Endodermal cell (in vitro differentiated cells): ENCODE results near the gene HOXC9. TPM values are rescaled to one million over a fixed set of nuclear protein-coding genes. Genes with fewer than 3 reads are reported as not detected.

Experiments used
- DNase-seq: peaks from one replicate; pipeline ENCODE4 v3.0.0-alpha.2; 2017
- H3K27ac ChIP-seq: 2 replicates; pipeline ENCODE4 v1.5.1; 2013; ENCODE audit warnings: mild to moderate bottlenecking, low read depth, low read length, moderate library complexity
- H3K27me3 ChIP-seq: 2 replicates; pipeline ENCODE4 v1.6.1; 2013; ENCODE audit warnings: mild to moderate bottlenecking, low read length, moderate library complexity; ENCODE audit not compliant: insufficient read depth, control insufficient read depth, poor library complexity, severe bottlenecking
- H3K36me3 ChIP-seq: 2 replicates; pipeline ENCODE4 v1.7.0; 2013; ENCODE audit warnings: mild to moderate bottlenecking, low read length, moderate library complexity; ENCODE audit not compliant: control insufficient read depth, insufficient read depth
- H3K4me1 ChIP-seq: one replicate; pipeline ENCODE4 v1.7.0; 2013; ENCODE audit warnings: low read length; ENCODE audit not compliant: control insufficient read depth, insufficient read depth
- H3K4me3 ChIP-seq: 2 replicates; pipeline ENCODE4 v1.5.1; 2013; ENCODE audit warnings: mild to moderate bottlenecking, low read length, moderate library complexity
- H3K9ac ChIP-seq: 2 replicates; pipeline ENCODE4 v1.6.1; 2013; ENCODE audit warnings: mild to moderate bottlenecking, low read length, moderate library complexity; ENCODE audit not compliant: poor library complexity, severe bottlenecking; ENCODE audit errors: extremely low read depth
- H3K9me3 ChIP-seq: 2 replicates; pipeline ENCODE4 v1.6.1; 2013; ENCODE audit warnings: mild to moderate bottlenecking, low read length, moderate library complexity; ENCODE audit not compliant: control insufficient read depth
- H3K27ac Mint-ChIP-seq: 2 replicates; pipeline ENCODE4 v1.8.0; 2020; ENCODE audit warnings: mixed read lengths
- H3K27me3 Mint-ChIP-seq: 2 replicates; pipeline ENCODE4 v1.8.0; 2021; ENCODE audit warnings: mild to moderate bottlenecking, mixed read lengths; ENCODE audit not compliant: insufficient read depth
- H3K36me3 Mint-ChIP-seq: 2 replicates; pipeline ENCODE4 v1.8.0; 2020; ENCODE audit warnings: low read depth, mixed read lengths
- H3K4me1 Mint-ChIP-seq: 2 replicates; pipeline ENCODE4 v1.8.0; 2020; ENCODE audit warnings: mixed read lengths
- H3K4me3 Mint-ChIP-seq: 2 replicates; pipeline ENCODE4 v1.8.0; 2020; ENCODE audit warnings: mild to moderate bottlenecking, moderate library complexity, mixed read lengths
- H3K9me3 Mint-ChIP-seq: 2 replicates; pipeline ENCODE4 v1.8.0; 2020; ENCODE audit warnings: mild to moderate bottlenecking, mixed read lengths
- WGBS, 2 experiments: methylation state at CpG; one replicate each; pipeline versions ENCODE4 v1.1.5 to v1.1.7; 2013; ENCODE audit warnings: missing lambda C conversion rate in 2 of 2, mixed read lengths in 1 of 2; ENCODE audit not compliant: insufficient coverage in 1 of 2, insufficient read length in 1 of 2; 5-methylcytosine and 5-hydroxymethylcytosine counted together
- total RNA-seq, 2 donors: library from RNA; stranded (reverse); fragmentation: NEBNext Ultra II Directional in 1 of 2; extraction: Animal tissue kit (Norgen Biotek cat#: 25700) in 1 of 2; gene quantifications; 2 replicates in 1 of 2; 3 replicates in 1 of 2; pipeline ENCODE4 v1.2.1, GENCODE V29; 2021
- TF ChIP-seq, protein P1 (sequence below): fragments of 200-600 bp; sonication (generic); conservative IDR thresholded peaks from 2 replicates; pipeline ENCODE4 v1.5.0; 2021; ENCODE audit warnings: antibody characterized with exemption, mild to moderate bottlenecking

The HOXC9 gene
- total RNA-seq, 2 donors from 2014 or later = not detected

DNA sequence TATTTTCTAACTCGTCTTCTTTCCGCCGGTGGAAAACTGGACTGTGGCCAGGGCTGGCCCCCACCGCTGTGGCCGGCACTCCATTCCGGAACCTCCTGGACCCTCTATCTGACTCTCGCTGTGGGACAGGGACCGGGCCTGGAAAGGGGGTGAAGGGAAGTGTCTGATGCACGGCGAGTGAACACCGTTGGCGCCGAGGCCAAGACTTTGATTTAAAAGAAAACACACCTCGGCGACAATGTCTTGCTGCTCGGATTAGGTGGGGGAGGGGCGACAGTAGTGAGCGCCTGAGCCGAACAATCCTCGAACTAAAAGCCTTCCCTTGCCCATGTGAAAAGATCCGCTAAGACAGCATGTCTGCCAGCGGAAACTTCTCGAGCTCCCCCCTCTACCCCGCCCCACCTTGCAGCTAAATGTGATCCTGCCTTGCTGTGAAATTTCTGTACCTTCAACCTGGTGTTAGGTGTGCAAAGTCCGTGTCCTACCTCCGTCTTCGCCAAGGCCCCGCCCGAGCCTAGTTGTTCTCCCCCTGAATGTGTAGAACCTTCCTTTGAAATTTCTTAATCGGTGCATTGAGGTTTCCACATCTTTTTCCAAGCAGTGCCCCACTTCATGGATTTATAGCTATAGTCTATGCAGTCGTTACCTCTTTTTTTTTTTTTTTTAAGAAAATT lies 24.3 kb upstream of the HOXC9 start:
- no peak overlapping the region for H3K4me3 ChIP-seq
- H3K36me3 ChIP-seq = no peaks in the 10 kb centered on the region
- Mint-ChIP-seq H3K36me3 (no peaks in the 10 kb centered on the region), H3K27me3 (peaks cover 100% of the 10 kb centered on the region), H3K27ac (no peak overlapping the region), H3K4me1 (peaks cover 15% of the 10 kb centered on the region), H3K9me3 (peaks cover 17% of the 10 kb centered on the region), H3K4me3 (peak overlapping the region; percentile 33)
- peaks cover 100% of the 10 kb centered on the region for H3K27me3 ChIP-seq
- peaks cover 7% of the 10 kb centered on the region for H3K9me3 ChIP-seq
- WGBS, 2 experiments = 11 to 15% methylated on average over 9 to 31 of the region's 31 CpGs
- no peak overlapping the region for H3K27ac ChIP-seq
- DNase-seq = peak; percentile 85
- TF ChIP-seq, protein P1, sequence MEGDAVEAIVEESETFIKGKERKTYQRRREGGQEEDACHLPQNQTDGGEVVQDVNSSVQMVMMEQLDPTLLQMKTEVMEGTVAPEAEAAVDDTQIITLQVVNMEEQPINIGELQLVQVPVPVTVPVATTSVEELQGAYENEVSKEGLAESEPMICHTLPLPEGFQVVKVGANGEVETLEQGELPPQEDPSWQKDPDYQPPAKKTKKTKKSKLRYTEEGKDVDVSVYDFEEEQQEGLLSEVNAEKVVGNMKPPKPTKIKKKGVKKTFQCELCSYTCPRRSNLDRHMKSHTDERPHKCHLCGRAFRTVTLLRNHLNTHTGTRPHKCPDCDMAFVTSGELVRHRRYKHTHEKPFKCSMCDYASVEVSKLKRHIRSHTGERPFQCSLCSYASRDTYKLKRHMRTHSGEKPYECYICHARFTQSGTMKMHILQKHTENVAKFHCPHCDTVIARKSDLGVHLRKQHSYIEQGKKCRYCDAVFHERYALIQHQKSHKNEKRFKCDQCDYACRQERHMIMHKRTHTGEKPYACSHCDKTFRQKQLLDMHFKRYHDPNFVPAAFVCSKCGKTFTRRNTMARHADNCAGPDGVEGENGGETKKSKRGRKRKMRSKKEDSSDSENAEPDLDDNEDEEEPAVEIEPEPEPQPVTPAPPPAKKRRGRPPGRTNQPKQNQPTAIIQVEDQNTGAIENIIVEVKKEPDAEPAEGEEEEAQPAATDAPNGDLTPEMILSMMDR = no peak
- no peak overlapping the region for H3K9ac ChIP-seq
- no peaks in the 10 kb centered on the region for H3K4me1 ChIP-seq

DNA sequence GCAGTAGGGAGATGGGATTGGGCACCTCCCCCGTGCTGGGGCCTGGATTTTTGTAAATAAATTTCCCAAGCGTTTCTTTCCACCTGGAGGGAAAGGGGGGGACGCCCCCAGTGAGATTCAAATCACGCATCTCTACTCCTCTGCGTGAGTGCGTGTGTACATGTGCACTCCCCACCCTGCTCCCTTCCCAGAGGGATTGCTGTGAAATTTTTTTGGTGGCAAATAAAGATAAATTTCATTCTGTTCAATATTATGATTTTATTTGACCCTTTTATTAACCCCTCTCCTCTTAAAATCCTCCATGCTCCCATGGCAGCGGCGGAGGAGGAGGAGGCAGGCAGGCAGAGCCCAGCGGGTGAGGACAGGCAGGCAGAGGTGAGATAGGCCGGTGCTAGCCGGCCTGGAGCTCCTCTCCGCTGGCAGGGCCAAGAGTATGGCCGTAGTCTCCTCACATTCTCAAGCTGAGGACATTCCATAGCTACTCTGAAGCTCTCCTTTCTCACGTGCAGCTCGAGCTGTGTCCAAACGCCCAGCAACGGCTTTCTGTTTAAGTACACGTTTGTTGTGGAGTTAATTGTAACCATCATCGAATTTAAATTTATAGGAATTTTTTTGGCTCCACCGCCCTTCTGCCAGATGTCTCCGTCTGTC lies 23.7 kb upstream of the HOXC9 start:
- Histone ChIP-seq H3K9me3 (peaks cover 7% of the 10 kb centered on the region), H3K9ac (no peak overlapping the region), H3K27ac (no peak overlapping the region), H3K27me3 (peaks cover 100% of the 10 kb centered on the region), H3K36me3 (no peaks in the 10 kb centered on the region), H3K4me3 (no peak overlapping the region), H3K4me1 (no peaks in the 10 kb centered on the region)
- H3K4me1 Mint-ChIP-seq = peaks cover 15% of the 10 kb centered on the region
- no peaks in the 10 kb centered on the region for H3K36me3 Mint-ChIP-seq
- no peak overlapping the region for H3K4me3 Mint-ChIP-seq
- peaks cover 16% of the 10 kb centered on the region for H3K9me3 Mint-ChIP-seq
- TF ChIP-seq, protein P1 = no peak
- H3K27me3 Mint-ChIP-seq = peaks cover 100% of the 10 kb centered on the region
- no peak overlapping the region for H3K27ac Mint-ChIP-seq
- peak; percentile 85 for DNase-seq
- 10 to 21% methylated on average over 2 to 21 of the region's 21 CpGs for WGBS, 2 experiments

DNA sequence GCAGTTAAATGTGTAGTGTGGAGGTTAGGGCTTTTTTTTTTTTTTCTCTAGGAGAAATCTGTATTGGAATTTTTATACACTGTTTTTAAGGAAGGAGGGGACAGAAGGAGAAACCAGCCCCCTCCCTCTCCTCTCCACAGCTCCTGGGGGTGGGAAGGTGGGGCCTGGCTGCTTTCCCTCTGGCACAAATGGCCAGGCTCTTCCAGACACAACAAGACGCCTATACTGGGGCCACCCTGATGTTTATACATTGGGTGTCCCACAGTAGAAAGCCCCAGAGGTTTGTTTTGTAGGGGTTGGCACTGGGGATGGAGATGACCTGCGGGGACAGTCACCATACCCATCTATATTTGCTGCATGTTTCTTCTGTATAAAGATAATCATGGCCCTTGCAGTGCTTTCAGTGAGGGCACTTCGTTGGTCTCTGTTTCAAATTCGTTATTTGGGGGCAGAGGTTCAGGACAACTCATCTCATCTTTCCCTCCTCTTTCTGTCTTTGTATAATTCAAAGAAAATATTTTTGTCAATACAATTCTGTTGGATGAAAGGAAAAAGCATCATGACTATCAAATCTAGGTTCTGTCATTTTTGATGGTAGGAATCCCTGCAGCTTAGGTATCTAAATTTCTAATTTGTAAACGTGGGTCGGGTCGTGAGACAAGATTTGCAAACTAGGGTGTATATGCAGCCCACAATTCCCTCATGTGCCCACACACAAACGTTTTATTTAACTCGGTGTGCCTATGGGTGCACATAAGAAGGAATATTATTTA lies 23.0 kb upstream of the HOXC9 start:
- DNase-seq = no peak
- Mint-ChIP-seq H3K4me3 (no peak overlapping the region), H3K36me3 (no peaks in the 10 kb centered on the region), H3K27ac (no peak overlapping the region), H3K27me3 (peaks cover 100% of the 10 kb centered on the region), H3K9me3 (peaks cover 16% of the 10 kb centered on the region), H3K4me1 (peaks cover 15% of the 10 kb centered on the region)
- WGBS, 2 experiments = 17 to 55% methylated on average over 2 to 8 of the region's 9 CpGs
- Histone ChIP-seq H3K4me1 (no peaks in the 10 kb centered on the region), H3K4me3 (no peak overlapping the region), H3K36me3 (no peaks in the 10 kb centered on the region), H3K9ac (no peak overlapping the region), H3K27me3 (peaks cover 100% of the 10 kb centered on the region), H3K27ac (no peak overlapping the region), H3K9me3 (peaks cover 7% of the 10 kb centered on the region)
- TF ChIP-seq, protein P1 = no peak
